Uterus (tissue), 4 donors: ENCODE data around the gene EXOSC3. TPM values are rescaled to one million over a fixed set of nuclear protein-coding genes. Genes with fewer than 3 reads are reported as not detected.

Source experiments
- DNase-seq, 2 donors: peaks; one replicate each; pipeline ENCODE4 v3.0.0-alpha.2; 2019 to 2020
- H3K27ac ChIP-seq, 2 donors: fragments of 200-600 bp; sonication (generic); 1 replicate in 1 of 2; 2 replicates in 1 of 2; pipeline ENCODE4 v1.5.1; 2016 to 2018
- H3K27me3 ChIP-seq, 2 donors: fragments of 200-600 bp; sonication (generic); one replicate each; pipeline ENCODE4 v1.5.1; 2018 to 2019; ENCODE audit warnings: control low read depth in 1 of 2
- H3K36me3 ChIP-seq, 2 donors: fragments of 200-600 bp; sonication (generic); one replicate each; pipeline ENCODE4 v1.5.1; 2019; ENCODE audit warnings: control low read depth in 1 of 2
- H3K4me1 ChIP-seq, 2 donors: fragments of 200-600 bp; sonication (generic); one replicate each; pipeline ENCODE4 v1.5.1; 2018 to 2019; ENCODE audit warnings: control low read depth in 1 of 2
- H3K4me3 ChIP-seq, 2 donors: fragments of 200-600 bp; sonication (generic); 1 replicate in 1 of 2; 2 replicates in 1 of 2; pipeline ENCODE4 v1.5.1; 2018 to 2019; ENCODE audit warnings: mild to moderate bottlenecking in 1 of 2
- H3K9me3 ChIP-seq, 2 donors: fragments of 200-600 bp; sonication (generic); one replicate each; pipeline ENCODE4 v1.5.1; 2019; ENCODE audit warnings: control low read depth in 1 of 2
- POLR2A ChIP-seq, 2 donors: fragments of 450-650 bp; IDR thresholded peaks; one replicate each; pipeline ENCODE4 v1.6.1; 2016; ENCODE audit warnings: antibody characterized with exemption in 2 of 2, mild to moderate bottlenecking in 1 of 2, moderate library complexity in 1 of 2
- intact Hi-C: fragments of 100-400 bp; cut with DNase I; formaldehyde crosslinking; loops from one replicate; pipeline ENCODE4 v1.15.1; 2023; ENCODE audit warnings: low total_unique reads
- total RNA-seq, 4 donors: library from RNA; depleted of rRNA in 3 of 4; stranded (reverse); fragments of >200 nt in 3 of 4; gene quantifications; one replicate each; pipeline versions ENCODE4 v1.1.0 to v1.2.4, GENCODE V29; 2014 to 2023
- TF ChIP-seq, protein P1 (sequence below), 4 experiments: fragments of 200-600 bp in 2 of 4; fragments of 450-650 bp in 2 of 4; sonication (generic) in 2 of 4; IDR thresholded peaks; one replicate each; pipeline ENCODE4 v1.5.1; 2016 to 2019; ENCODE audit warnings: antibody characterized with exemption in 4 of 4, mild to moderate bottlenecking in 2 of 4, moderate library complexity in 1 of 4
- donor health status: DM: yes; HTN: yes; CAD: no.

EXOSC3 gene
- total RNA-seq, 4 donors from 2014 or later = 12.4 to 66.6 (median 33.5) TPM

DNA sequence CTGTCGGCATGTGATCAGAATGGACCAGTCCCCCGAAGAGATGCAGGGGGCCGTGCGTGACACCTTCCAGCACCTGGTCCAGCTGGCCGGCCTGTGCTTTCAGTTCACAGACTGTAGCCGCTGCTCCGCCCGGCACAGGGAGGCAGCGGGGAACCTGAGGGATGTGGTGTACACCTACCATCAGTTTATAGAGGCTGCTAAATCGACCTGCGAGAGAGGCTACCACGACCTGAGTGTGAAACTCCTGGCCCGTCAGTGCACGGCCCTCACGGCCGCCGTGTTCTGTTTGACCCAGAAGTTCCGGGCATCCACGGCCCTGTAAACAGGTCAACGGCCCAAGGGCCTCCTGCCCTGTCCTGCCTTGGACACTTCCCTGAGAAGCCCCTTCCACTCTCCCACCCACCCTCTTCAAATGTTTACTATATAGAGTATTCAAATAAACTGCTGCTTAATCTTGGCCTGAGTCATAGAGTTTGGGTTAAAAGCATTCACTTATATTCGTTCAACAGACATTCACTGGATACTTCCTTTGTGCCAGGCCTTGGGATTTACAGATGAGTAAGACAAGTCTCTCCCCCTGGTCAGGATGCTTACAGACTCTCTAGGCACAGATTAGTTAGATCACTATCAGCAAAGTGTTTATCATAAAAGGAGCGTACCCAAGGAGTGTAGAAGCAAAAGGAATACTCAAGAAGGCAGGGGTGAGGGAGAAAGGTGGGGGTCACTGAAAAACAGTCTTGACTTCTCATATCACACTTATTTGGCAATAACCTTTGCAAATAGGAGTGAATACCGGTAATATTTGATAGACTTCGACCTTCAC, 38.2 kb downstream of the EXOSC3 start:
- H3K27ac ChIP-seq = no peak overlapping the region
- intact Hi-C loops = no loop called here
- no peaks in the 10 kb centered on the region for H3K36me3 ChIP-seq
- DNase-seq = no peak
- H3K4me1 ChIP-seq = no peaks in the 10 kb centered on the region
- TF ChIP-seq, protein P1, sequence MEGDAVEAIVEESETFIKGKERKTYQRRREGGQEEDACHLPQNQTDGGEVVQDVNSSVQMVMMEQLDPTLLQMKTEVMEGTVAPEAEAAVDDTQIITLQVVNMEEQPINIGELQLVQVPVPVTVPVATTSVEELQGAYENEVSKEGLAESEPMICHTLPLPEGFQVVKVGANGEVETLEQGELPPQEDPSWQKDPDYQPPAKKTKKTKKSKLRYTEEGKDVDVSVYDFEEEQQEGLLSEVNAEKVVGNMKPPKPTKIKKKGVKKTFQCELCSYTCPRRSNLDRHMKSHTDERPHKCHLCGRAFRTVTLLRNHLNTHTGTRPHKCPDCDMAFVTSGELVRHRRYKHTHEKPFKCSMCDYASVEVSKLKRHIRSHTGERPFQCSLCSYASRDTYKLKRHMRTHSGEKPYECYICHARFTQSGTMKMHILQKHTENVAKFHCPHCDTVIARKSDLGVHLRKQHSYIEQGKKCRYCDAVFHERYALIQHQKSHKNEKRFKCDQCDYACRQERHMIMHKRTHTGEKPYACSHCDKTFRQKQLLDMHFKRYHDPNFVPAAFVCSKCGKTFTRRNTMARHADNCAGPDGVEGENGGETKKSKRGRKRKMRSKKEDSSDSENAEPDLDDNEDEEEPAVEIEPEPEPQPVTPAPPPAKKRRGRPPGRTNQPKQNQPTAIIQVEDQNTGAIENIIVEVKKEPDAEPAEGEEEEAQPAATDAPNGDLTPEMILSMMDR (IDR thresholded peaks at IDR 0.05) = no peak
- no peak for TF ChIP-seq POLR2A (IDR thresholded peaks at IDR 0.05)
- H3K9me3 ChIP-seq = no peaks in the 10 kb centered on the region
- H3K27me3 ChIP-seq = no peaks in the 10 kb centered on the region
- H3K4me3 ChIP-seq = no peak overlapping the region

DNA sequence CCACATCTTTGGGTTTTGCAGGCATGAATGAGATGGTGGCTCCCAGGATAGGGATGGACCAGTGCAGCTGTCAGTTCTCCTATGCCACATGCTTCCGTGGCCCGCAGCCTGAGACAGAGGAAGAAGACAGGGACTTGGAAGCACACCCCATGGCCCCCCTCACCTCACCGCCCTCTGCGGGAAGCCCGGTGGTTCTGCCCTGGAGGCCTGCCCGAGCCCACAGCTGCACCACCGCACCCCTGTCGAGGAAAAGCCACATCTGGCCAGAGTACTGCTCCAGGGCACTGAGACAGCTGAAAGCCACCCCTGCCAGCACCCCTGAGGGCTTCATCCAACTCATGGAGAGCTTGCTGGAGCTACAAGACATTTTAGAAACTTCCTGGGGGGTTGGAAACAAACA, 38.9 kb downstream of the EXOSC3 start:
- Histone ChIP-seq H3K4me1 (no peaks in the 10 kb centered on the region), H3K4me3 (no peak overlapping the region), H3K9me3 (no peaks in the 10 kb centered on the region), H3K27me3 (no peaks in the 10 kb centered on the region), H3K27ac (no peak overlapping the region), H3K36me3 (no peaks in the 10 kb centered on the region)
- DNase-seq = no peak
- intact Hi-C loops = no loop called here
- no peak for TF ChIP-seq POLR2A (IDR thresholded peaks at IDR 0.05)
- TF ChIP-seq, protein P1 (IDR thresholded peaks at IDR 0.05) = no peak

GRCh38 chr9:37740631-37741328, 44.1 kb downstream of the EXOSC3 start:
- no peak for DNase-seq
- intact Hi-C loops = no loop called here
- TF ChIP-seq POLR2A (IDR thresholded peaks at IDR 0.05) = no peak
- TF ChIP-seq, protein P1 (IDR thresholded peaks at IDR 0.05) = no peak
- Histone ChIP-seq H3K9me3 (no peaks in the 10 kb centered on the region), H3K4me3 (no peak overlapping the region), H3K36me3 (no peaks in the 10 kb centered on the region), H3K27me3 (no peaks in the 10 kb centered on the region), H3K4me1 (no peaks in the 10 kb centered on the region), H3K27ac (no peak overlapping the region)

- Histone ChIP-seq H3K4me1 (no peaks in the 10 kb centered on the region), H3K4me3 (no peak overlapping the region), H3K36me3 (no peaks in the 10 kb centered on the region), H3K9me3 (no peaks in the 10 kb centered on the region), H3K27me3 (no peaks in the 10 kb centered on the region), H3K27ac (no peak overlapping the region)
- DNase-seq = no peak
- intact Hi-C loops = no loop called here
- TF ChIP-seq POLR2A (IDR thresholded peaks at IDR 0.05) = no peak
- TF ChIP-seq, protein P1 (IDR thresholded peaks at IDR 0.05) = no peak
These were observed 44.7 kb downstream of the EXOSC3 start for GRCh38 chr9:37740128-37740527.

- DNase-seq = no peak
- no peaks in the 10 kb centered on the region for H3K36me3 ChIP-seq
- intact Hi-C loops = no loop called here
- H3K27ac ChIP-seq = no peak overlapping the region
- H3K27me3 ChIP-seq = no peaks in the 10 kb centered on the region
- H3K4me1 ChIP-seq = no peaks in the 10 kb centered on the region
- H3K4me3 ChIP-seq = no peak overlapping the region
- TF ChIP-seq, protein P1 (IDR thresholded peaks at IDR 0.05) = no peak
- no peak for TF ChIP-seq POLR2A (IDR thresholded peaks at IDR 0.05)
- H3K9me3 ChIP-seq = no peaks in the 10 kb centered on the region
These were observed 45.6 kb downstream of the EXOSC3 start for GRCh38 chr9:37739222-37739621.
